SU-DHL-6 (cell line): Measurements from ENCODE around the gene RNF181.

Experiments used
- H2AFZ ChIP-seq: fragments of 200-600 bp; sonication (generic); 2 replicates; pipeline ENCODE4 v1.6.1; 2014; ENCODE audit warnings: low read depth, mild to moderate bottlenecking, moderate library complexity, mixed read lengths, antibody characterized with exemption, low read length; ENCODE audit not compliant: severe bottlenecking
- H3F3A ChIP-seq: fragments of 200-600 bp; shearing (Covaris generic); 2 replicates; pipeline ENCODE4 v1.6.0; 2016; ENCODE audit warnings: antibody characterized with exemption, mild to moderate bottlenecking; ENCODE audit not compliant: insufficient read depth
- H3K27ac ChIP-seq: fragments of 200-600 bp; sonication (generic); 2 replicates; pipeline ENCODE4 v1.5.1; 2016; ENCODE audit warnings: low read depth, mild to moderate bottlenecking, low read length, moderate library complexity, mixed read lengths
- H3K27me3 ChIP-seq: fragments of 200-600 bp; sonication (generic), shearing (Covaris generic); 2 replicates; pipeline ENCODE4 v1.6.0; 2014; ENCODE audit warnings: mild to moderate bottlenecking, low read length
- H3K36me3 ChIP-seq: fragments of 200-600 bp; sonication (generic); 2 replicates; pipeline ENCODE4 v1.6.1; 2014; ENCODE audit warnings: mild to moderate bottlenecking, low read length, mixed read lengths
- H3K4me2 ChIP-seq: fragments of 300-600, 200-600 bp; shearing (Covaris generic), sonication (generic); 2 replicates; pipeline ENCODE4 v1.6.0; 2014; ENCODE audit warnings: low read length, low read depth, mild to moderate bottlenecking; ENCODE audit not compliant: poor library complexity, severe bottlenecking
- H3K4me3 ChIP-seq: fragments of 200-600 bp; sonication (generic); 2 replicates; pipeline ENCODE4 v1.5.1; 2014; ENCODE audit warnings: antibody characterized with exemption, low read length, mild to moderate bottlenecking, mixed read lengths; ENCODE audit not compliant: insufficient read depth, poor library complexity, severe bottlenecking
- H3K79me2 ChIP-seq: fragments of 200-600 bp; sonication (generic); 2 replicates; pipeline ENCODE4 v1.6.1; 2014; ENCODE audit warnings: mild to moderate bottlenecking, low read length, moderate library complexity; ENCODE audit not compliant: insufficient read depth
- H3K9ac ChIP-seq: fragments of 200-600 bp; sonication (generic); 2 replicates; pipeline ENCODE4 v1.7.0; 2014; ENCODE audit warnings: mild to moderate bottlenecking, low read length
- H3K9me2 ChIP-seq: fragments of 200-600 bp; sonication (generic); replicated peaks from 2 replicates; pipeline ENCODE4 v1.6.1; 2014; ENCODE audit warnings: low read length; ENCODE audit not compliant: insufficient read depth
- H3K9me3 ChIP-seq: fragments of 200-600 bp; sonication (generic); 2 replicates; pipeline ENCODE4 v1.6.1; 2014; ENCODE audit warnings: low read length, mixed read lengths; ENCODE audit not compliant: insufficient read depth
- H4K20me1 ChIP-seq: fragments of 200-600 bp; sonication (generic); 2 replicates; pipeline ENCODE4 v1.6.1; 2014; ENCODE audit warnings: low read depth, mild to moderate bottlenecking, antibody characterized with exemption, low read length, moderate library complexity, mixed read lengths
- EZH2phosphoT487 ChIP-seq: fragments of 200-600 bp; sonication (generic), shearing (Covaris generic); conservative IDR thresholded peaks from 2 replicates; pipeline ENCODE4 v1.6.1; 2018; ENCODE audit warnings: mild to moderate bottlenecking, antibody characterized with exemption, low read length, moderate library complexity, mixed read lengths
- TF ChIP-seq, protein P1 (sequence below): fragments of 200-600 bp; sonication (generic); IDR thresholded peaks from one replicate; pipeline ENCODE4 v1.5.1; 2017; ENCODE audit warnings: antibody characterized with exemption, mild to moderate bottlenecking, low read length, moderate library complexity; ENCODE audit not compliant: insufficient read depth, poor library complexity, severe bottlenecking

The RNF181 gene

DNA sequence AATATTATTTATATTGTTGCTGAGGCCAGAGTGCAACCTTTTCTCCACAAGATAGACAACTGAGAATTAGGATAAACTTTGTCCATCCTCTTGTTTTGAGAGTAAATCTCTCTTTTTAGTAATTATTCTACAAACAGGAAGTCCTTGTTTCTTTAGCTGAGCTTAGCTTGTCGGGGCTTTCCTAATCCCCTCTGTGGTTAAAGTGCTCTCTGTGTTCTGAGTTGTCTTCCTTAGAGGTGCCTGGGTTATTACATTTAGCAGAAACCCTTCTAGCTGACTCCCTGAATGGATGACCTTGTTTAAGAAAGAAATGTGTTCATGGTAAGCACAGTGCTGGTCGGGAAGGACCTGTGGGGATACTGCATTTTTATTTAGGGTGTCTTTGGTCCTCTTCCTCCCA, 33.1 kb downstream of the RNF181 start:
- no peaks in the 10 kb centered on the region for H3K27me3 ChIP-seq
- no peak overlapping the region for H2AFZ ChIP-seq
- TF ChIP-seq, protein P1, sequence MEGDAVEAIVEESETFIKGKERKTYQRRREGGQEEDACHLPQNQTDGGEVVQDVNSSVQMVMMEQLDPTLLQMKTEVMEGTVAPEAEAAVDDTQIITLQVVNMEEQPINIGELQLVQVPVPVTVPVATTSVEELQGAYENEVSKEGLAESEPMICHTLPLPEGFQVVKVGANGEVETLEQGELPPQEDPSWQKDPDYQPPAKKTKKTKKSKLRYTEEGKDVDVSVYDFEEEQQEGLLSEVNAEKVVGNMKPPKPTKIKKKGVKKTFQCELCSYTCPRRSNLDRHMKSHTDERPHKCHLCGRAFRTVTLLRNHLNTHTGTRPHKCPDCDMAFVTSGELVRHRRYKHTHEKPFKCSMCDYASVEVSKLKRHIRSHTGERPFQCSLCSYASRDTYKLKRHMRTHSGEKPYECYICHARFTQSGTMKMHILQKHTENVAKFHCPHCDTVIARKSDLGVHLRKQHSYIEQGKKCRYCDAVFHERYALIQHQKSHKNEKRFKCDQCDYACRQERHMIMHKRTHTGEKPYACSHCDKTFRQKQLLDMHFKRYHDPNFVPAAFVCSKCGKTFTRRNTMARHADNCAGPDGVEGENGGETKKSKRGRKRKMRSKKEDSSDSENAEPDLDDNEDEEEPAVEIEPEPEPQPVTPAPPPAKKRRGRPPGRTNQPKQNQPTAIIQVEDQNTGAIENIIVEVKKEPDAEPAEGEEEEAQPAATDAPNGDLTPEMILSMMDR, result no peak
- TF ChIP-seq EZH2phosphoT487, result no peak
- no peak overlapping the region for H3K4me3 ChIP-seq
- H3K9me3 ChIP-seq, result no peaks in the 10 kb centered on the region
- H3K9ac ChIP-seq, result no peak overlapping the region
- H3K9me2 ChIP-seq, result no peaks in the 10 kb centered on the region
- no peak overlapping the region for H3K27ac ChIP-seq
- H3F3A ChIP-seq, result peaks cover 2% of the 10 kb centered on the region; the same call in 1 of the 2 replicates
- peaks cover 43% of the 10 kb centered on the region for H3K36me3 ChIP-seq
- peaks cover under 1% of the 10 kb centered on the region; the same call in 1 of the 2 replicates for H4K20me1 ChIP-seq
- H3K4me2 ChIP-seq, result no peak overlapping the region
- peaks cover 7% of the 10 kb centered on the region; the same call in 1 of the 2 replicates for H3K79me2 ChIP-seq

DNA sequence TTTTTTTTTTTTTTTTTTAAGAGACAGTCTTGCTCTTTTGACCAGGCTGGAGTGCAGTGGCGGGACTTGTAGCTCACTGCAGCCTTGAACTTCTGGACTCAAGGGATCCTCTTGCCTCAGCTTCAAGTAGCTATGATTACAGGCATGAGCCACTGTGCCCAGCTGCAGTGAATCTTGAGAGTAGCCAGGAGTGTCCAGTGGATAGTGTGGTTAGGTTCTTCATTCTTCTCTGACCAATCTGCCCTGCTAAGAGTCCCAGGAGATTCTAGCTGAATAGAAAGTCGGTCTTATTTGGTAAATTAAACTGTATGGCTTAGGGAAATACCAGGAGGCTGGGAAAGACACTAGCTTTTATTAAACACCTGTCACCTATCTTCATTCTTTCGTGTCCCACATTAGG, 35.8 kb downstream of the RNF181 start:
- H3K9ac ChIP-seq, result no peak overlapping the region
- no peak overlapping the region for H3K27ac ChIP-seq
- H3K9me3 ChIP-seq, result no peaks in the 10 kb centered on the region
- TF ChIP-seq EZH2phosphoT487, result no peak
- TF ChIP-seq, protein P1, result no peak
- H3F3A ChIP-seq, result peaks cover 9% of the 10 kb centered on the region; the same call in 1 of the 2 replicates
- H3K4me3 ChIP-seq, result no peak overlapping the region
- H4K20me1 ChIP-seq, result no peaks in the 10 kb centered on the region
- peaks cover 11% of the 10 kb centered on the region; the same call in 1 of the 2 replicates for H3K79me2 ChIP-seq
- no peak overlapping the region for H2AFZ ChIP-seq
- H3K9me2 ChIP-seq, result no peaks in the 10 kb centered on the region
- peaks cover 33% of the 10 kb centered on the region; the same call in 1 of the 2 replicates for H3K36me3 ChIP-seq
- no peak overlapping the region for H3K4me2 ChIP-seq
- no peaks in the 10 kb centered on the region for H3K27me3 ChIP-seq

DNA sequence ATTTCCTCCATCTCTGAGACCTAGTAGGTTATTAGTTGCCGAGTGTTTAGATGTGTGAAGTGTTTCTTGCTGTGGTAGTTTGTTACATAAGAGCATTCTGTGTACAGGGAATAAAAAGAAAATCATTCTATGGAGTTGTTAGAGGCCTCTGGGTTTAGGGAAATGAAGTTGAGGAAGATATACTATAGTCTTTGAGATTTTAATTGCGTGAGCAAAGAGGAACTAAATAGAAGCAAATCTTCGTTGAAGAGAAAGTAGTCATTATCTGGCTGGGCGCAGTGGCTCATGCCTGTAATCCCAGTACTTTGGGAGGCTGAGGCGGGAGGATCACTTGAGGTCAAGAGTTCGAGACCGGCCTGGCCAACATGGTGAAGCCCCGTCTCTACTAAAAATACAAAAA, 39.5 kb downstream of the RNF181 start:
- no peak overlapping the region for H2AFZ ChIP-seq
- peaks cover 9% of the 10 kb centered on the region; the same call in 1 of the 2 replicates for H3K79me2 ChIP-seq
- H3K9me2 ChIP-seq, result no peaks in the 10 kb centered on the region
- peaks cover 20% of the 10 kb centered on the region; the same call in 1 of the 2 replicates for H3F3A ChIP-seq
- no peak overlapping the region for H3K4me3 ChIP-seq
- no peak for TF ChIP-seq EZH2phosphoT487
- TF ChIP-seq, protein P1, result no peak
- no peak overlapping the region for H3K4me2 ChIP-seq
- H3K27me3 ChIP-seq, result no peaks in the 10 kb centered on the region
- H3K27ac ChIP-seq, result no peak overlapping the region
- H4K20me1 ChIP-seq, result no peaks in the 10 kb centered on the region
- H3K9me3 ChIP-seq, result no peaks in the 10 kb centered on the region
- peaks cover 36% of the 10 kb centered on the region; the same call in 1 of the 2 replicates for H3K36me3 ChIP-seq
- no peak overlapping the region for H3K9ac ChIP-seq
